Smooth muscle cell (in vitro differentiated cells): ENCODE measurements around the gene FRMD4A. TPM values are rescaled to one million over a fixed set of nuclear protein-coding genes. Genes with fewer than 3 reads are reported as not detected.

Experiments
- DNase-seq: peaks from one replicate; lab custom pipeline; 2025; ENCODE audit not compliant: unreplicated experiment; lab: John Stamatoyannopoulos, UW
- H2AFZ ChIP-seq: fragments of 200-600 bp; sonication (generic); 2 replicates; pipeline ENCODE4 v1.6.0; 2016; ENCODE audit warnings: antibody characterized with exemption, low read depth, mild to moderate bottlenecking
- H3F3A ChIP-seq: fragments of 200-600 bp; sonication (generic); 2 replicates; pipeline ENCODE4 v1.6.0; 2017; ENCODE audit warnings: antibody characterized with exemption, low read depth
- H3K27ac ChIP-seq: fragments of 200-600 bp; sonication (generic); 2 replicates; pipeline ENCODE4 v1.5.1; 2016; ENCODE audit warnings: low read depth, mild to moderate bottlenecking
- H3K27me3 ChIP-seq: fragments of 200-600 bp; sonication (generic); 2 replicates; pipeline ENCODE4 v1.6.1; 2016; ENCODE audit warnings: low read depth, mild to moderate bottlenecking
- H3K36me3 ChIP-seq: fragments of 200-600 bp; sonication (generic); 2 replicates; pipeline ENCODE4 v1.5.1; 2016; ENCODE audit warnings: low read depth
- H3K4me1 ChIP-seq: fragments of 200-600 bp; sonication (generic); 2 replicates; pipeline ENCODE4 v1.5.1; 2016; ENCODE audit warnings: low read depth
- H3K4me2 ChIP-seq: fragments of 200-600 bp; sonication (generic); 2 replicates; pipeline ENCODE4 v1.6.0; 2016; ENCODE audit warnings: mild to moderate bottlenecking
- H3K4me3 ChIP-seq: fragments of 200-600 bp; sonication (generic); 2 replicates; pipeline ENCODE4 v1.5.1; 2016; ENCODE audit warnings: mild to moderate bottlenecking
- H3K79me2 ChIP-seq: fragments of 200-600 bp; sonication (generic); 2 replicates; pipeline ENCODE4 v1.6.0; 2016; ENCODE audit warnings: low read depth, mild to moderate bottlenecking
- H3K9ac ChIP-seq: fragments of 200-600 bp; sonication (generic); 2 replicates; pipeline ENCODE4 v1.6.0; 2016; ENCODE audit warnings: low read depth
- H3K9me3 ChIP-seq: fragments of 200-600 bp; sonication (generic); replicated peaks from 2 replicates; pipeline ENCODE4 v1.5.1; 2016; ENCODE audit warnings: low read depth
- H4K20me1 ChIP-seq: fragments of 200-600 bp; sonication (generic); 2 replicates; pipeline ENCODE4 v1.6.0; 2016; ENCODE audit warnings: low read depth
- WGBS: methylation state at CpG from one replicate; pipeline ENCODE4 v1.1.7; 2016; ENCODE audit warnings: low lambda C conversion rate; 5-methylcytosine and 5-hydroxymethylcytosine counted together
- polyA plus RNA-seq: library from polyadenylated mRNA; unstranded; fragments of >200 nt; fragmentation: Nextera tagmentation; extraction: Ambion mirVana; gene quantifications from 2 replicates; pipeline ENCODE4 v1.2.1, GENCODE V29; 2016
- total RNA-seq: library from RNA; depleted of rRNA; stranded (reverse); fragments of >200 nt; gene quantifications from 2 replicates; pipeline ENCODE4 v1.2.3, GENCODE V29; 2014
- TF ChIP-seq, protein P1 (sequence below): fragments of 200-600 bp; sonication (generic); IDR thresholded peaks from 2 replicates; pipeline ENCODE4 v1.5.1; 2017; ENCODE audit warnings: borderline replicate concordance, mild to moderate bottlenecking, antibody characterized with exemption; ENCODE audit not compliant: insufficient read depth, poor library complexity, severe bottlenecking

FRMD4A gene
- total and polyA plus RNA-seq, 2 experiments from 2014 or later = 3.0 to 5.4 TPM

DNA sequence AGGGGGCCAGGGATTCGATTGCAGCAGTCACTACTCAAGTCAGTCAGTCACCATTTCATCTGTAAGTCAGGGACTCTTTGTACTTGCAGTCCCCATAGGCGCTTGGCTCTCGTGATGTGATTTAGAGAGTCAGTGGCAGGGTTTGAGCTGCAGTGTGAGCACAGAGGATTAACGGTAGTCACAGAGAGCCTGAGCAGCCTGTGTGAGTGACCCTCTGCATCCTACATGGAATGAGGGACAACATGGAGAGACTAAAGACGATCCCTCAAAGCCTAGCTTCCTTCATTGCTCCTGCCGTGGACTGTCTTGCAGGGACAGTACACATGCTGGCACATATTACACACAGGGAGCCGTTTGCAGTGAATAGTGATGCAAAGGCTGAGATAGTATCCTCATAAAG lies 687.7 kb downstream of the FRMD4A start:
- Histone ChIP-seq H3K4me2 (no peak overlapping the region), H3K9ac (no peak overlapping the region), H3K27ac (no peak overlapping the region), H3K79me2 (no peaks in the 10 kb centered on the region), H3K27me3 (no peaks in the 10 kb centered on the region), H3K4me3 (no peak overlapping the region), H3K36me3 (peaks cover 5% of the 10 kb centered on the region), H4K20me1 (no peaks in the 10 kb centered on the region), H3K4me1 (no peaks in the 10 kb centered on the region), H3F3A (no peaks in the 10 kb centered on the region), H2AFZ (no peak overlapping the region), H3K9me3 (no peaks in the 10 kb centered on the region)
- DNase-seq = no peak
- TF ChIP-seq, protein P1, sequence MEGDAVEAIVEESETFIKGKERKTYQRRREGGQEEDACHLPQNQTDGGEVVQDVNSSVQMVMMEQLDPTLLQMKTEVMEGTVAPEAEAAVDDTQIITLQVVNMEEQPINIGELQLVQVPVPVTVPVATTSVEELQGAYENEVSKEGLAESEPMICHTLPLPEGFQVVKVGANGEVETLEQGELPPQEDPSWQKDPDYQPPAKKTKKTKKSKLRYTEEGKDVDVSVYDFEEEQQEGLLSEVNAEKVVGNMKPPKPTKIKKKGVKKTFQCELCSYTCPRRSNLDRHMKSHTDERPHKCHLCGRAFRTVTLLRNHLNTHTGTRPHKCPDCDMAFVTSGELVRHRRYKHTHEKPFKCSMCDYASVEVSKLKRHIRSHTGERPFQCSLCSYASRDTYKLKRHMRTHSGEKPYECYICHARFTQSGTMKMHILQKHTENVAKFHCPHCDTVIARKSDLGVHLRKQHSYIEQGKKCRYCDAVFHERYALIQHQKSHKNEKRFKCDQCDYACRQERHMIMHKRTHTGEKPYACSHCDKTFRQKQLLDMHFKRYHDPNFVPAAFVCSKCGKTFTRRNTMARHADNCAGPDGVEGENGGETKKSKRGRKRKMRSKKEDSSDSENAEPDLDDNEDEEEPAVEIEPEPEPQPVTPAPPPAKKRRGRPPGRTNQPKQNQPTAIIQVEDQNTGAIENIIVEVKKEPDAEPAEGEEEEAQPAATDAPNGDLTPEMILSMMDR = no peak
- 89% methylated on average over 7 of the region's 7 CpGs for WGBS

DNA sequence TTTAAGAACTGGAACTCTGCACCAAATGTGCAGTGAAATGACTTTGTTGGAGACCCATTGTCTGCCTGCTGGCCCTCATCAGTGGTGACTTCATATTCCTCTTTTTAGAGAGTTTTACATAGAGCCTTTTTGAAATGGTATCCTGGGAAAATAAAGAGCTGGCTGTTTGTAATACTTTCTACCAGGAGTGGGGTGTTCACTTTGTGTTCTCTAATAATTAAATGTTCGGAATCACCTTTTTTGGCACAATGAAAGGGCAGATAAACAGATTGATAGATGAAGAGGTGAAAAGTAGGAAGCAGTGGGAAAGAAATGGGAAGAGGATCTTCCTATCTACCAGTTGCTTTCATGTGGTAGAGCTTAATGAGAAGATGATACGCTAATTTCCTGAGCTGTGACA lies 688.4 kb downstream of the FRMD4A start:
- 96% methylated on average over 2 of the region's 2 CpGs for WGBS

GRCh38 chr10:13637894-13638293 lies 692.8 kb downstream of the FRMD4A start:
- WGBS = 99% methylated on average over 5 of the region's 5 CpGs
- H3K4me1 ChIP-seq = peaks cover 5% of the 10 kb centered on the region
- no peak overlapping the region for H3K27ac ChIP-seq
- TF ChIP-seq, protein P1 = no peak
- no peaks in the 10 kb centered on the region for H4K20me1 ChIP-seq
- H2AFZ ChIP-seq = no peak overlapping the region
- no peak overlapping the region for H3K9ac ChIP-seq
- no peak for DNase-seq
- H3K79me2 ChIP-seq = no peaks in the 10 kb centered on the region
- no peak overlapping the region for H3K4me2 ChIP-seq
- H3F3A ChIP-seq = no peaks in the 10 kb centered on the region
- H3K4me3 ChIP-seq = no peak overlapping the region
- H3K36me3 ChIP-seq = peaks cover 5% of the 10 kb centered on the region
- no peaks in the 10 kb centered on the region for H3K9me3 ChIP-seq
- no peaks in the 10 kb centered on the region for H3K27me3 ChIP-seq

More for the DNA sequence above, 688.4 kb downstream of the FRMD4A start:
- Histone ChIP-seq H4K20me1 (no peaks in the 10 kb centered on the region), H3K27ac (no peak overlapping the region), H3K9ac (no peak overlapping the region), H3F3A (no peaks in the 10 kb centered on the region), H3K4me1 (no peaks in the 10 kb centered on the region), H3K79me2 (no peaks in the 10 kb centered on the region), H3K9me3 (no peaks in the 10 kb centered on the region), H3K27me3 (no peaks in the 10 kb centered on the region), H2AFZ (no peak overlapping the region), H3K36me3 (peaks cover 5% of the 10 kb centered on the region), H3K4me2 (no peak overlapping the region), H3K4me3 (no peak overlapping the region)
- TF ChIP-seq, protein P1 = no peak
- no peak for DNase-seq

DNA sequence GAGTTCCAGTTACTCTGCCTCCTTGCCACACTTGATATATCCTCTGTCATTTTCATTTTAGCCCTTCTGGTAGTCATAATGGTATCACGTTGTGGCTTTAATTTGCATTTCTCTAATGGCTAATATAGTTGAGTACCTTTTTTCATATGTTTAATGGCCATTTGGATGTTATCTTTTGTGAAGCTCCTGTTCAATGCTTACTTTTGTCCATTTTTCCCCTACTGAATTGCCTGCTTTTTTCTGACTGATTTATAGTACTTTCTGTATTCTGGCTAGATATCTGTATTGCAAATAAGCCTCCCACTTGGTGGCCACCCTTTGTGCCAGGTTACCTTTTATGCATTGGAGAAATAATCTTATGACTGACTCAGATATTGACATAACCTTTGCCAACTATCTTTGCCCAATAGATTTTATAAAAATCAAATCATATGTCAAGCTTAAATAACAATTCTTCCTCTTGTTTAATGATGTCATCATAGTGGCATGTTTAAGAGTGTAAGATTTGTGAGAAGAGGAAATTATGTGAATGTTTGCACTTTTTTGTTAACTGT lies 693.3 kb downstream of the FRMD4A start:
- Histone ChIP-seq H3K4me3 (no peak overlapping the region), H3K9ac (no peak overlapping the region), H3K27ac (no peak overlapping the region), H3K4me2 (no peak overlapping the region), H3K79me2 (no peaks in the 10 kb centered on the region), H3K4me1 (peaks cover 5% of the 10 kb centered on the region), H3K9me3 (no peaks in the 10 kb centered on the region), H3K36me3 (peaks cover 5% of the 10 kb centered on the region), H3F3A (no peaks in the 10 kb centered on the region), H4K20me1 (no peaks in the 10 kb centered on the region), H3K27me3 (no peaks in the 10 kb centered on the region), H2AFZ (no peak overlapping the region)
- TF ChIP-seq, protein P1 = no peak
- no peak for DNase-seq
- WGBS = 100% methylated on average over 1 of the region's 1 CpG
